Loucy (cell line): Measurements from ENCODE around the gene COMMD7.

Experiments used
- EZH2phosphoT487 ChIP-seq: fragments of 200-600 bp; IDR thresholded peaks from 2 replicates; pipeline ENCODE4 v1.6.1; 2018; ENCODE audit warnings: antibody characterized with exemption, mild to moderate bottlenecking, moderate library complexity, borderline replicate concordance
- TF ChIP-seq, protein P1 (sequence below): fragments of 200-600 bp; sonication (generic); conservative IDR thresholded peaks from 2 replicates; pipeline ENCODE4 v1.5.1; 2014; ENCODE audit warnings: mild to moderate bottlenecking, antibody characterized with exemption, low read length

GRCh38 chr20:32737371-32738223, 5.7 kb downstream of the COMMD7 start:
- TF ChIP-seq, protein P1, sequence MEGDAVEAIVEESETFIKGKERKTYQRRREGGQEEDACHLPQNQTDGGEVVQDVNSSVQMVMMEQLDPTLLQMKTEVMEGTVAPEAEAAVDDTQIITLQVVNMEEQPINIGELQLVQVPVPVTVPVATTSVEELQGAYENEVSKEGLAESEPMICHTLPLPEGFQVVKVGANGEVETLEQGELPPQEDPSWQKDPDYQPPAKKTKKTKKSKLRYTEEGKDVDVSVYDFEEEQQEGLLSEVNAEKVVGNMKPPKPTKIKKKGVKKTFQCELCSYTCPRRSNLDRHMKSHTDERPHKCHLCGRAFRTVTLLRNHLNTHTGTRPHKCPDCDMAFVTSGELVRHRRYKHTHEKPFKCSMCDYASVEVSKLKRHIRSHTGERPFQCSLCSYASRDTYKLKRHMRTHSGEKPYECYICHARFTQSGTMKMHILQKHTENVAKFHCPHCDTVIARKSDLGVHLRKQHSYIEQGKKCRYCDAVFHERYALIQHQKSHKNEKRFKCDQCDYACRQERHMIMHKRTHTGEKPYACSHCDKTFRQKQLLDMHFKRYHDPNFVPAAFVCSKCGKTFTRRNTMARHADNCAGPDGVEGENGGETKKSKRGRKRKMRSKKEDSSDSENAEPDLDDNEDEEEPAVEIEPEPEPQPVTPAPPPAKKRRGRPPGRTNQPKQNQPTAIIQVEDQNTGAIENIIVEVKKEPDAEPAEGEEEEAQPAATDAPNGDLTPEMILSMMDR, result no peak
- no peak for TF ChIP-seq EZH2phosphoT487
